Lower leg skin (tissue), 3 donors: Measurements from ENCODE around the gene POU2AF1.

ENCODE experiments used
- POLR2A ChIP-seq, 2 donors: fragments of 450-650 bp; IDR thresholded peaks; one replicate each; pipeline ENCODE4 v1.6.1; 2016 to 2017; ENCODE audit warnings: antibody characterized with exemption in 2 of 2, mild to moderate bottlenecking in 1 of 2, moderate library complexity in 1 of 2
- TF ChIP-seq, protein P1 (sequence below), 3 donors: fragments of 450-650 bp; IDR thresholded peaks; one replicate each; pipeline ENCODE4 v1.5.1; 2016; ENCODE audit warnings: antibody characterized with exemption in 3 of 3, mild to moderate bottlenecking in 3 of 3, moderate library complexity in 2 of 3

DNA sequence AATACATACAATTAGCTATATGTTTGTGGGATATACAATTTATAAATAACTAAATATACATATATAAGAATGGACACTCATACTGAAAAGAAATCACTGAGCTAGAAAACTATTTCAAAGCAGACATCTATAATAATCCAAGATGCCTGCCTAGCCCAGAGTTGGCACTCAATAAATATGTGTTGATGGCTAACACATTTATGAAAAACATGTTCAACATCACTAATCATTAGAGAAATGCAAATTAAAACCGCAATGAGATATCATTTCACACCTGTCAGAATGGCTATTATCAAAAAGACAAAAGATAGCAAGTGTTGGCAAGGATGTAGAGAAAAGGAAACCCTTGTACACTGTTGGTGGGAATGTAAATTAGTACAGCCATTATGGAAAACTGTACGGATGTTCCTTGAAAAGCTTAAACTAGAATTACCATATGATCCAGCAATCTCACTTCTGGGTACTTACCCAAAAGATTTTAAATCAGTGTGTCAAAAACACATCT lies 29.8 kb downstream of the POU2AF1 start:
- TF ChIP-seq, protein P1, sequence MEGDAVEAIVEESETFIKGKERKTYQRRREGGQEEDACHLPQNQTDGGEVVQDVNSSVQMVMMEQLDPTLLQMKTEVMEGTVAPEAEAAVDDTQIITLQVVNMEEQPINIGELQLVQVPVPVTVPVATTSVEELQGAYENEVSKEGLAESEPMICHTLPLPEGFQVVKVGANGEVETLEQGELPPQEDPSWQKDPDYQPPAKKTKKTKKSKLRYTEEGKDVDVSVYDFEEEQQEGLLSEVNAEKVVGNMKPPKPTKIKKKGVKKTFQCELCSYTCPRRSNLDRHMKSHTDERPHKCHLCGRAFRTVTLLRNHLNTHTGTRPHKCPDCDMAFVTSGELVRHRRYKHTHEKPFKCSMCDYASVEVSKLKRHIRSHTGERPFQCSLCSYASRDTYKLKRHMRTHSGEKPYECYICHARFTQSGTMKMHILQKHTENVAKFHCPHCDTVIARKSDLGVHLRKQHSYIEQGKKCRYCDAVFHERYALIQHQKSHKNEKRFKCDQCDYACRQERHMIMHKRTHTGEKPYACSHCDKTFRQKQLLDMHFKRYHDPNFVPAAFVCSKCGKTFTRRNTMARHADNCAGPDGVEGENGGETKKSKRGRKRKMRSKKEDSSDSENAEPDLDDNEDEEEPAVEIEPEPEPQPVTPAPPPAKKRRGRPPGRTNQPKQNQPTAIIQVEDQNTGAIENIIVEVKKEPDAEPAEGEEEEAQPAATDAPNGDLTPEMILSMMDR (IDR thresholded peaks at IDR 0.05) = no peak
- no peak for TF ChIP-seq POLR2A (IDR thresholded peaks at IDR 0.05)
